Peyer's patch (tissue), 4 donors: ENCODE data around the gene PDLIM1.

ENCODE experiments used
- CTCF ChIP-seq, 6 experiments: fragments of 450-650 bp in 4 of 6; fragments of 200-600 bp in 2 of 6; sonication (generic) in 1 of 6; IDR thresholded peaks; one replicate each; pipeline ENCODE4 v1.5.1; 2017 to 2019; ENCODE audit warnings: antibody characterized with exemption in 6 of 6, mild to moderate bottlenecking in 3 of 6, moderate library complexity in 1 of 6
- POLR2A ChIP-seq, 2 donors: fragments of 450-650 bp; IDR thresholded peaks; one replicate each; pipeline ENCODE4 v1.5.1; 2017; ENCODE audit warnings: antibody characterized with exemption in 2 of 2, mild to moderate bottlenecking in 2 of 2, moderate library complexity in 2 of 2

- TF ChIP-seq POLR2A (IDR thresholded peaks at IDR 0.05) (no peak), CTCF (IDR thresholded peaks at IDR 0.05) (no peak)
Measured at GRCh38 chr10:95281206-95281605, 9.6 kb downstream of the PDLIM1 start.
